ENCODE measurements around the gene EIF2AK3. TPM values are rescaled to one million over a fixed set of nuclear protein-coding genes. Genes with fewer than 3 reads are reported as not detected.

Gene EIF2AK3
- total RNA-seq, 1 experiment from 2014 or later, result 21.8 TPM

- Mint-ChIP-seq H3K9me3 (ENCODE audit: unreplicated experiment) (no peaks in the 10 kb centered on the region), H3K4me3 (ENCODE audit: unreplicated experiment) (no peak overlapping the region), H3K27ac (ENCODE audit: low read depth, unreplicated experiment) (no peak overlapping the region), H3K27me3 (ENCODE audit: insufficient read depth, unreplicated experiment) (no peaks in the 10 kb centered on the region), H3K4me1 (ENCODE audit: insufficient read depth, unreplicated experiment) (peaks cover 4% of the 10 kb centered on the region), H3K36me3 (ENCODE audit: insufficient read depth, unreplicated experiment) (peaks cover 6% of the 10 kb centered on the region)
- no peak for TF ChIP-seq CTCF (IDR thresholded peaks at IDR 0.05; ENCODE audit: unreplicated experiment)
- intact Hi-C loops (cut with micrococcal nuclease), result no loop called here
- CTCF ChIA-PET, result interaction anchor here (0.6 to 9.4 kb wide), 10 partner anchors 14 to 425 kb away, joined by 3 to 88 read pairs (median 3); partner anchors contain the start of gene EIF2AK3
- no peak for DNase-seq (ENCODE audit: unreplicated experiment)
- no TSS peak for BruUV-seq (replicated peaks)
- POLR2A ChIA-PET, result interaction anchor here (1.0 to 8.2 kb wide), 5 partner anchors 8 to 61 kb away, joined by 3 to 119 read pairs (median 8); partner anchors contain the start of gene EIF2AK3
Observed at GRCh38 chr2:88608184-88608583, 19.1 kb downstream of the EIF2AK3 start.

- no peaks in the 10 kb centered on the region for H3K27me3 Mint-ChIP-seq (ENCODE audit: insufficient read depth, unreplicated experiment)
- peaks cover 4% of the 10 kb centered on the region for H3K4me1 Mint-ChIP-seq (ENCODE audit: insufficient read depth, unreplicated experiment)
- peaks cover 6% of the 10 kb centered on the region for H3K36me3 Mint-ChIP-seq (ENCODE audit: insufficient read depth, unreplicated experiment)
- H3K9me3 Mint-ChIP-seq (ENCODE audit: unreplicated experiment), result no peaks in the 10 kb centered on the region
- no peak for DNase-seq (ENCODE audit: unreplicated experiment)
- POLR2A ChIA-PET, result interaction anchor here (1.0 to 8.2 kb wide), 4 partner anchors 7 to 51 kb away, joined by 3 to 119 read pairs (median 16); partner anchors contain the start of gene EIF2AK3
- intact Hi-C loops (cut with micrococcal nuclease), result no loop called here
- TF ChIP-seq CTCF (IDR thresholded peaks at IDR 0.05; ENCODE audit: unreplicated experiment), result no peak
- H3K27ac Mint-ChIP-seq (ENCODE audit: low read depth, unreplicated experiment), result no peak overlapping the region
- no TSS peak for BruUV-seq (replicated peaks)
- H3K4me3 Mint-ChIP-seq (ENCODE audit: unreplicated experiment), result no peak overlapping the region
- CTCF ChIA-PET, result interaction anchor here (0.6 to 9.4 kb wide), 8 partner anchors 13 to 424 kb away, joined by 3 to 88 read pairs (median 3); partner anchors contain the start of gene EIF2AK3
Observed at GRCh38 chr2:88607416-88607815, 19.8 kb downstream of the EIF2AK3 start.

- no peak overlapping the region for H3K4me3 Mint-ChIP-seq (ENCODE audit: unreplicated experiment)
- intact Hi-C loops (cut with micrococcal nuclease), result no loop called here
- BruUV-seq (replicated peaks), result no TSS peak
- peaks cover 4% of the 10 kb centered on the region for H3K4me1 Mint-ChIP-seq (ENCODE audit: insufficient read depth, unreplicated experiment)
- H3K36me3 Mint-ChIP-seq (ENCODE audit: insufficient read depth, unreplicated experiment), result peaks cover 6% of the 10 kb centered on the region
- no peak for TF ChIP-seq CTCF (IDR thresholded peaks at IDR 0.05; ENCODE audit: unreplicated experiment)
- H3K9me3 Mint-ChIP-seq (ENCODE audit: unreplicated experiment), result no peaks in the 10 kb centered on the region
- ChIA-PET CTCF (interaction anchor here (0.5 to 9.4 kb wide), 5 partner anchors 12 to 547 kb away, joined by 3 to 88 read pairs (median 3); no protein-coding TSS in a partner anchor), POLR2A (interaction anchor here (5.1 to 8.2 kb wide), 2 partner anchors 21 to 52 kb away, joined by 27 to 119 read pairs; partner anchors contain the start of gene EIF2AK3)
- no peaks in the 10 kb centered on the region for H3K27me3 Mint-ChIP-seq (ENCODE audit: insufficient read depth, unreplicated experiment)
- DNase-seq (ENCODE audit: unreplicated experiment), result no peak
- H3K27ac Mint-ChIP-seq (ENCODE audit: low read depth, unreplicated experiment), result no peak overlapping the region
Observed at GRCh38 chr2:88606371-88607030, 20.8 kb downstream of the EIF2AK3 start.

- Mint-ChIP-seq H3K36me3 (ENCODE audit: insufficient read depth, unreplicated experiment) (peaks cover under 1% of the 10 kb centered on the region), H3K27me3 (ENCODE audit: insufficient read depth, unreplicated experiment) (no peaks in the 10 kb centered on the region), H3K9me3 (ENCODE audit: unreplicated experiment) (no peaks in the 10 kb centered on the region), H3K4me1 (ENCODE audit: insufficient read depth, unreplicated experiment) (peaks cover 15% of the 10 kb centered on the region), H3K27ac (ENCODE audit: low read depth, unreplicated experiment) (no peak overlapping the region), H3K4me3 (ENCODE audit: unreplicated experiment) (no peak overlapping the region)
- intact Hi-C loops (cut with micrococcal nuclease), result no loop called here
- ChIA-PET CTCF (interaction anchor here (0.7 kb wide), 1 partner anchor 430 kb away, joined by 3 read pairs; no protein-coding TSS in a partner anchor), POLR2A (no interaction called here)
- no TSS peak for BruUV-seq (replicated peaks)
- TF ChIP-seq CTCF (IDR thresholded peaks at IDR 0.05; ENCODE audit: unreplicated experiment), result no peak
- DNase-seq (ENCODE audit: unreplicated experiment), result no peak
Observed at GRCh38 chr2:88603146-88603545, 24.1 kb downstream of the EIF2AK3 start.

Measured in MCF 10A (cell line).